Esophagus muscularis mucosa (tissue), 4 donors: ENCODE data around the gene RERE. TPM values are rescaled to one million over a fixed set of nuclear protein-coding genes. Genes with fewer than 3 reads are reported as not detected.

Source experiments
- DNase-seq: peaks from one replicate; pipeline ENCODE4 v3.0.0-alpha.2; 2017; ENCODE audit errors: extremely low spot score
- H3K27ac ChIP-seq, 4 donors: fragments of 200-600 bp; sonication (generic); replicated peaks in 1 of 4; 1 replicate in 3 of 4; 2 replicates in 1 of 4; pipeline ENCODE4 v1.5.1; 2016 to 2019; ENCODE audit warnings: mild to moderate bottlenecking in 1 of 4
- H3K27me3 ChIP-seq, 4 donors: fragments of 200-600 bp; sonication (generic); one replicate each; pipeline versions ENCODE4 v1.5.1 to v1.6.0; 2016 to 2019
- H3K36me3 ChIP-seq, 4 donors: fragments of 200-600 bp; sonication (generic); one replicate each; pipeline ENCODE4 v1.5.1; 2016 to 2019
- H3K4me1 ChIP-seq, 4 donors: fragments of 200-600 bp; sonication (generic); one replicate each; pipeline ENCODE4 v1.5.1; 2016 to 2019
- H3K4me3 ChIP-seq, 4 donors: fragments of 200-600 bp; sonication (generic); 1 replicate in 2 of 4; 2 replicates in 2 of 4; pipeline ENCODE4 v1.5.1; 2016 to 2019; ENCODE audit warnings: mild to moderate bottlenecking in 4 of 4, moderate library complexity in 1 of 4
- H3K9me3 ChIP-seq, 4 donors: fragments of 200-600 bp; sonication (generic); 1 replicate in 3 of 4; 2 replicates in 1 of 4; pipeline ENCODE4 v1.5.1; 2016 to 2019
- EP300 ChIP-seq: sonication (generic); formaldehyde crosslinking; IDR thresholded peaks from one replicate; pipeline ENCODE4 v1.6.1; 2017; ENCODE audit warnings: antibody characterized with exemption
- POLR2A ChIP-seq: fragments of 450-650 bp; IDR thresholded peaks from one replicate; pipeline ENCODE4 v1.6.1; 2017; ENCODE audit warnings: antibody characterized with exemption, moderate library complexity, mild to moderate bottlenecking, low read depth
- POLR2AphosphoS5 ChIP-seq, 2 donors: sonication (generic); formaldehyde crosslinking; IDR thresholded peaks; one replicate each; pipeline ENCODE4 v1.6.1; 2017; ENCODE audit warnings: antibody characterized with exemption in 2 of 2
- WGBS: methylation state at CpG from one replicate; pipeline ENCODE4 v1.1.5; 2018; 5-methylcytosine and 5-hydroxymethylcytosine counted together
- intact Hi-C: fragments of 100-400 bp; cut with DNase I; formaldehyde crosslinking; loops from one replicate; pipeline ENCODE4 v1.15.1; 2023
- total RNA-seq, 4 donors: library from RNA; depleted of rRNA; stranded (reverse); fragments of >200 nt; gene quantifications; one replicate each; pipeline versions ENCODE4 v1.1.0 to v1.2.1, GENCODE V29; 2016
- TF ChIP-seq, protein P1 (sequence below), 3 experiments: fragments of 200-600 bp in 2 of 3; fragments of 450-650 bp in 1 of 3; sonication (generic) in 2 of 3; IDR thresholded peaks; one replicate each; pipeline ENCODE4 v1.5.1; 2017 to 2019; ENCODE audit warnings: antibody characterized with exemption in 3 of 3, mild to moderate bottlenecking in 2 of 3, moderate library complexity in 1 of 3

Gene RERE
- total RNA-seq, 4 donors from 2014 or later = 133 to 212 (median 168) TPM

DNA sequence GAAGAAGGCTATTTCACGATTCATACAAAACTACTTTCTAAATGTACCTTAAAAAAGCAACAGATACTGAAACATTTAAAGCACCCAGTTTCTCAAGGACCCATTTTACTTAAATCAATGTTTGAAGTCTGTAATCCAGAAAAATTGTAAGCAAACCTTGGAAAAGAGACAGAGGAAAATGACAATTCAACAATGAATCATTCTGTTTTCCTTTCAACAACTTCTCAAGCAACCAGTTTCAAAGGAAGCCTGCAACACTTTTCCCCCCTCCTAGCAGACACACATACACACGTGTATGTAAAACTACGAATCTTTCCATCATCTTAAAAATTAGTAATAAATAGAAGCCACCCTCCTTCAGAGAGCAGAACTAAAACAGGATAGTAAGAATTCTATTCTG is 1.2 kb downstream of the RERE start:
- peak overlapping the region; percentile 69 to 89 (median 83) for H3K4me3 ChIP-seq
- H3K36me3 ChIP-seq = no peaks in the 10 kb centered on the region
- TF ChIP-seq, protein P1, sequence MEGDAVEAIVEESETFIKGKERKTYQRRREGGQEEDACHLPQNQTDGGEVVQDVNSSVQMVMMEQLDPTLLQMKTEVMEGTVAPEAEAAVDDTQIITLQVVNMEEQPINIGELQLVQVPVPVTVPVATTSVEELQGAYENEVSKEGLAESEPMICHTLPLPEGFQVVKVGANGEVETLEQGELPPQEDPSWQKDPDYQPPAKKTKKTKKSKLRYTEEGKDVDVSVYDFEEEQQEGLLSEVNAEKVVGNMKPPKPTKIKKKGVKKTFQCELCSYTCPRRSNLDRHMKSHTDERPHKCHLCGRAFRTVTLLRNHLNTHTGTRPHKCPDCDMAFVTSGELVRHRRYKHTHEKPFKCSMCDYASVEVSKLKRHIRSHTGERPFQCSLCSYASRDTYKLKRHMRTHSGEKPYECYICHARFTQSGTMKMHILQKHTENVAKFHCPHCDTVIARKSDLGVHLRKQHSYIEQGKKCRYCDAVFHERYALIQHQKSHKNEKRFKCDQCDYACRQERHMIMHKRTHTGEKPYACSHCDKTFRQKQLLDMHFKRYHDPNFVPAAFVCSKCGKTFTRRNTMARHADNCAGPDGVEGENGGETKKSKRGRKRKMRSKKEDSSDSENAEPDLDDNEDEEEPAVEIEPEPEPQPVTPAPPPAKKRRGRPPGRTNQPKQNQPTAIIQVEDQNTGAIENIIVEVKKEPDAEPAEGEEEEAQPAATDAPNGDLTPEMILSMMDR (IDR thresholded peaks at IDR 0.05) = no peak
- no peak for TF ChIP-seq POLR2AphosphoS5 (IDR thresholded peaks at IDR 0.05)
- TF ChIP-seq EP300 = no peak
- no peak for TF ChIP-seq POLR2A
- H3K27ac ChIP-seq = peak overlapping the region; percentile 93 to 98 (median 97)
- 1% methylated on average over 3 of the region's 3 CpGs for WGBS
- no peaks in the 10 kb centered on the region for H3K27me3 ChIP-seq
- H3K4me1 ChIP-seq = peaks cover 38 to 64% (median 59%) of the 10 kb centered on the region in 4 donors
- no peaks in the 10 kb centered on the region for H3K9me3 ChIP-seq
- DNase-seq = no peak
- intact Hi-C loops = no loop called here

GRCh38 chr1:8815582-8816151 is 1.8 kb downstream of the RERE start:
- Histone ChIP-seq H3K4me1 (peaks cover 38 to 70% (median 63%) of the 10 kb centered on the region in 4 donors), H3K4me3 (peak overlapping the region; percentile 69 to 89 (median 83))
- intact Hi-C loops = no loop called here

DNA sequence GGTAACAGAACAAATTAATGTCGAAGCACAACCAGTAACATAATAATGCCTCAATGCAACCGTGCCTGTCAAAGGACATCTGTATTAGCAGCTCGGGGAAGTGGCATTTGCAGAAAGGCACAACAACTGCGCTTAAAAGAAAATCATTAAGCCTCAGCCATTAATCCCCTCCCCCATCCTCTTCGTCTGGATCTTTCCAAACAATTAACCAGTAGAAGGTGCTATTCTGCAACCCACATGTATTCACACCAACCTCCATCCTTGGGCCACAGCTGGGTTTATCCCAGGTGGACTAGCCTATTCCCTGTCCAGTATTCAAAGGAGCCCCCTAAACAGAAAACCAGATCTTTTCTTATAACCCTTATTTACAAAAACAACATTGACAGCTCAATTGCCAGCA is 2.6 kb downstream of the RERE start:
- H3K27ac ChIP-seq = peak overlapping the region; percentile 93 to 98 (median 97)
- H3K36me3 ChIP-seq = no peaks in the 10 kb centered on the region
- 48% methylated on average over 5 of the region's 5 CpGs for WGBS
- DNase-seq = no peak
- H3K9me3 ChIP-seq = no peaks in the 10 kb centered on the region
- peaks cover 38 to 77% (median 63%) of the 10 kb centered on the region in 4 donors for H3K4me1 ChIP-seq
- intact Hi-C loops = no loop called here
- H3K27me3 ChIP-seq = no peaks in the 10 kb centered on the region
- H3K4me3 ChIP-seq = peak overlapping the region in 2 of 4 donors; percentile 7 to 88
- TF ChIP-seq, protein P1 (IDR thresholded peaks at IDR 0.05) = peak; percentile 15 to 29 (median 25)
- TF ChIP-seq EP300 (no peak), POLR2AphosphoS5 (IDR thresholded peaks at IDR 0.05) (peak in 1 of 2 donors; percentile 14), POLR2A (no peak)

More at GRCh38 chr1:8815582-8816151, 1.8 kb downstream of the RERE start:
- TF ChIP-seq POLR2A (no peak), POLR2AphosphoS5 (IDR thresholded peaks at IDR 0.05) (no peak), EP300 (no peak)
- DNase-seq = peak; percentile 74
- peak overlapping the region; percentile 93 to 98 (median 97) for H3K27ac ChIP-seq
- H3K36me3 ChIP-seq = no peaks in the 10 kb centered on the region
- no peaks in the 10 kb centered on the region for H3K9me3 ChIP-seq
- H3K27me3 ChIP-seq = no peaks in the 10 kb centered on the region
- 9% methylated on average over 2 of the region's 2 CpGs for WGBS

GRCh38 chr1:8813991-8814390 is 3.4 kb downstream of the RERE start:
- H3K27ac ChIP-seq = peak overlapping the region; percentile 93 to 98 (median 97)
- peaks cover 38 to 83% (median 70%) of the 10 kb centered on the region in 4 donors for H3K4me1 ChIP-seq
- TF ChIP-seq, protein P1 (IDR thresholded peaks at IDR 0.05) = no peak
- TF ChIP-seq POLR2AphosphoS5 (IDR thresholded peaks at IDR 0.05) (no peak), POLR2A (no peak), EP300 (no peak)
- no peak overlapping the region for H3K4me3 ChIP-seq
- H3K27me3 ChIP-seq = no peaks in the 10 kb centered on the region
- no peaks in the 10 kb centered on the region for H3K36me3 ChIP-seq
- intact Hi-C loops = no loop called here
- H3K9me3 ChIP-seq = no peaks in the 10 kb centered on the region
- DNase-seq = no peak

DNA sequence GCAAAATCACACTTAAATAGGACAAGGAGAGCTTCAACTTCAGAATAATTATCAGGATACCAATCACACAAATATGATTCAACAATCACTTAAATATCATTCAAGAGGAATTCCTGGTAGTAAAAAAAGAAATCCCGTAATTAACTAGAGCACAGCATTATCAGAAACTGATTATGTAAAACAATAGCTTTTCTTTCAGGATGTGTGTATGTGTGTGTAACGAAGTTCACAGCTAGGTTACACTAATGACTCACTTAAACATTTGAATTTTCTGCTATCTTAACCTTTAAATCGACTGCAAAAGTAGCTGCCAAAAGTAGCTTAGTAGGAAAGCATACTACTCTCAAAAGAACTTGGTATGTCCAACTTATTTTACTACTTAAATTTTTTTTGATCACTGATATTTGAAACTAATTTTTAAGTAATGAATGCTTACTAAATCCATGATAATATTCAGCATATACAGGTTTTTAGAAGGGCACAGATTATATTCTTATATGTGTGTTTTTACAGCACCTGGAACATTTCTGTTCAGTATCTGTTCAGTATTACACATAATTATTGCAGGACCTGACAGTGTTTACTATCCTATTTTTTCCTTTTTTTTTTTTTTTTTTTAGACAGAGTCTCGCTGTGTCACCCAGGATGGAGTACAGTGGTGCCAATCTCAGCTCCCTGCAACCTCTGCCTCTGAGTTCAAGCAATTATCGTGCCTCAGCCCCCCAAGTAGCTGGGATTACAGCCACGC is 4.2 kb downstream of the RERE start:
- H3K27ac ChIP-seq = peak overlapping the region; percentile 93 to 98 (median 97)

More for the DNA sequence above, 4.2 kb downstream of the RERE start:
- Histone ChIP-seq H3K9me3 (no peaks in the 10 kb centered on the region), H3K36me3 (no peaks in the 10 kb centered on the region), H3K27me3 (no peaks in the 10 kb centered on the region), H3K4me3 (no peak overlapping the region), H3K4me1 (peaks cover 33 to 75% (median 68%) of the 10 kb centered on the region in 4 donors)
- no peak for DNase-seq
- TF ChIP-seq POLR2A = no peak
- TF ChIP-seq EP300 = no peak
- no peak for TF ChIP-seq POLR2AphosphoS5 (IDR thresholded peaks at IDR 0.05)
- TF ChIP-seq, protein P1 (IDR thresholded peaks at IDR 0.05) = no peak
- intact Hi-C loops = no loop called here
- 39% methylated on average over 6 of the region's 6 CpGs for WGBS
